Activated T-helper 1 cell treated with Interleukin-2 at 50 U/mL for 16 hours (primary cell): ENCODE measurements around the gene GMEB2.
"Not testable (repeated sequence)": the region's sequence is repeated elsewhere in the genome, so short reads cannot be mapped to it uniquely, and the experiment has no call there.

Experiments used
- DNase-seq: peaks from one replicate; pipeline ENCODE4 v3.0.0-alpha.2; 2020; ENCODE audit warnings: low read depth

Gene GMEB2

GRCh38 chr20:63572071-63572787 lies 54.7 kb downstream of the GMEB2 start:
- no peak for DNase-seq

GRCh38 chr20:63571087-63571478 lies 55.8 kb downstream of the GMEB2 start:
- DNase-seq = not testable (repeated sequence)

DNA sequence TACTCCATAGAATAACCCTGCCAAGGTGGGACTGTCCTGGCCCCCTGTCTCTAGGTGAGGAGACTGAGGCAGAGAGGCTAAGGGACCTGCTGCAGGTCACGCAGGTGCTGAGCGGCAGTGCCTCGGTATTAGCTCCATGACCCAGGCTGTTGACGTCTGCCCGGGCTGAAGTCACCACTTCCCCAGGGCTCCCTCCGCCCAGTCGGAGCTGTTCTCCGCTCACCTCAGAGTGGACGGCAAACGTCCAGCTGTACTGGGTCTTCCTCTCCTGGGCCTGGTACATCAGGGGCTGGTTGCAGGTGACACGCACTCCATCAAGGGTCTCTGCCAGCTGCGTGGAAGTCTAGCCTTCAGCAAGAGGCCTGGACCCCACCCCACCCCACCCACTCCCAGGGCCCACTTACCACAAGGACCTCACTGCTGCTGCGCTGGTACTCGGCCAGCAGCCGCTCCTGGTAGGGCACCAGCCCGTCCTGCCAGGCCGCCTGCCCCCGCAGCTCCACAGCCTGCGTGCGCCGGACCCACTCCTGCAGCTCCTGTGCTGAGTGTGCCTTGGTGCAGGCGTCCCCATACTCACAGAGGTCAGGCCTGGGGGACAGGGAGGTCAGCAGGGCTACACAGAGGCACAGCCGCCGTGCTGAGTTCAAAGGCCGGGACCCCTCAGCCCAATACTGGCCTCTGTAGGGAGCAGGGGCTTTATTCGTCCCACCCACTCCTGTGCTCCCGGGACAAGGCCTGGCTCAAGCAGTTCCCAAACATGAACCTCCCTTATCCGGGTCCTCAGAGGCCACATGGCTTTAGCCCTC lies 56.4 kb downstream of the GMEB2 start:
- no peak for DNase-seq

DNA sequence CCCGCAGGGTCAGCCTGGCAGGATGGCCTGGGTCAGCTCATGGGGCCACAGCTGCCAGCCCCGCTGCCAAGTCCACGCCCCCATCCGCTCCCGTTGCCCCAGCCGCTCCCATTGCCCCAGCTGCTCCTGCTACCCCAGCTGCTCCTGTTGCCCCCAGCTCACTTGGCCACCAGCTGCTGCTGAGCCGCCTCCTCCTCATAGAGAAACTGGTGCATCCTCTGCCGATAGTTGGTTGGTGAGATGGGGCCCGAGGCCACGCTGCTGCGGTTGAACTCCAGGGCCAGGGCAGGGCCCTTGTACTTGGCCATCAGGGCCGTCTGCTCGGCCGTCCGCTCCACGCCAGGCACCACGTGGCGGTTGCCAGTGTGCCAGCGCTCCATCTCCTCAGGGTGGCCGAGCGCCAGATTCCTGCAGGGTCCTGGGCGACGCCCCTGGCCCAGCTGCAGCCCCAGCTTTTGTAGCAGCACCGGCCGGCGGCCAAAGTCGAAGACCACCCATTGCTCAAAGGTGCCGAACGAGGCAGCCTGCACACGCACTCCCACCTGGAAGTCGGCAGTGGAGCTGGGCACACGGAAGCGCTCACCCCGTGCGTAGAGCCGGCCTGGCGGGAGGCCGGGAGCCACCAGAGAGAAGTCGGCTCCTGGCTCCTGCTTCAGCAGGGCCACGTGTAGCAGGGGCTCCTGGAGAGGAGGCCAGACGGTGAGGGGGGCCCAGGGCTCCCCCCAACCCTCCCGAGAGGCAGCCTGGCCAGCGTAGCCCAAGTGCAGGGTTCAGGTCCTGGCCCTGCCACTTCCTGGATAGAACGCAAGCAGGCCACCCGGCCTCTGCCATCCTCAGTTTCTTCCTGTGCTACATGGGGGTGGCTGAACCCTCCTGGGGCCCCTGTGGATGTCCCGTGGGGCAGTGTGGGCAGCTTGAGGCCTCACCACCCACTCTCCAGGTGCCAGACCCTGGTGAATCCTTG lies 57.6 kb downstream of the GMEB2 start:
- DNase-seq = no peak

DNA sequence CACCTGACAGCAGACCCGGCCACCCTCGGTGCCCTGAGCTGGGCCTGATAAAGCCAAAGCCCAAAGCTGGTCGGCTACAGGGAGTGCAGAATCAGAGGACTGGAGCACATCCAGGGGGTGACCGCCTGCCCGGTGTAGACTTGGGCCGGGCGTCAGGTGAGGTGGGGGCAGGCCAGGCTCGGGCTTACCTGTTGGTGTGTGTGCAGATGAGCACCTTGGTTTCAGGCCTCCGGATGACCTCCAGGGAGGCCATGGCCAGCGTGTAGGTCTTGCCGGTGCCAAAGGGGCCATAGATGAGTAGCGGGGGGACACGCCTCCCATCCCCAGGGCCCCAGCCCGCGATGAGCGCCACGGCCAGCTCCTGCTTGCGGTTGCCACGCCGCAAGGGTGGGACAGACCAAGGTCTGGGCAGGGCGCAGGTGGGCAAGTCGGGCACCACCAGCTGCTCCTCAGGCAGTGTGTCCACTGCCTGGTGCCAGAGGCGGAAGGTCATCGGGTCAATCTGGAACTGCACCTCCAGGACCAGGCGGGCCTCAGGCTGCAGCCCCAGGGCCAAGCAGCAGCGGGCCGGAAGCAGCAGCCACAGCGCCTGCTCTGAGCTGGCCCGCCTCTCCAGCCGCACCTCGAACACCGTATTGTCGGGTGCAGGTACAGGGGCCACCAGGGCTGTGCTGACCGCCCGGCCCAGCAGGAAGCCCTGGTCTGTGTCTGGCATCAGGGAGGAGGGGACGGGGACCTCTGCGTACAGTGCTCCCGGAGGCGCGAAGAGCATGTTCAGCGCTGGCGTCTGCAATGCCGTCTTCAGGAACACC lies 58.5 kb downstream of the GMEB2 start:
- no peak for DNase-seq

DNA sequence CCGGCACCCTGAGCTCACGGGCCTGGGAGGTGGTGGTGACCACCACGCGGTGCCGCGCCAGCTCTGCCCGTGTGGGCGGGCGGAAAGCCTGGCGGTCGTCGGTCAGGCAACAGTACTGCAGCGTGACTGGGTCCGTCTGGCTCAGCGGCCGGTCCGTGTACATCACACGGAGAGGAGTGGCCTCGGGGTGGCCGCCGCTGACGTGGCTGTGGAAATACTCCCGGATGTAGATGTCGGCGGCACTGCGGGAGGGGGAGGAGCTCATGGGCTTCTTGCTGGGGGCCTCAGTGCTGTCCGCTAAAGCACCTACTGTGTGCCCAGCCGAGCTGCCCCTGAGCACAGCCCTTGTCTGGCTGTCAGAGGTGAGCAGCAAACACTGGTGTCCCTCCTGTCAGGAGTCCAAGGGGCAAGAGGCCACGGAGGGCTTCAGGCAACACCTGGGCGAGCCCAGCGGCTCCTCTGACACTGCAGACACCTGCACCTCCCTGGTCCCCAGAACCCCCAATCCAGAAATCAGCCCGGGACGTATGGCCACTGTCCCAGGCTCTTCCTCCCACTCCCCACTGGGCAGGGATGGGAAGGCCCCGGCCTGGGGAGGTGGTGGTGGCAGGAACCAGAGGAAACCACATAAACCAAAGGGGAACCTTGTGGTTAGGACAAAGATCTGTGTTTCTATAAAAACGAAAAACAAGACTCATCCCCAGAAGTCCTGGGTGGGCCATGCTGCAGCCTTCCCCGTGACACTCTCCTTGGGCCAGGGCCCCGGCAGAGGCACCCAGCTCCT lies 59.3 kb downstream of the GMEB2 start:
- DNase-seq = peak; percentile 24

DNA sequence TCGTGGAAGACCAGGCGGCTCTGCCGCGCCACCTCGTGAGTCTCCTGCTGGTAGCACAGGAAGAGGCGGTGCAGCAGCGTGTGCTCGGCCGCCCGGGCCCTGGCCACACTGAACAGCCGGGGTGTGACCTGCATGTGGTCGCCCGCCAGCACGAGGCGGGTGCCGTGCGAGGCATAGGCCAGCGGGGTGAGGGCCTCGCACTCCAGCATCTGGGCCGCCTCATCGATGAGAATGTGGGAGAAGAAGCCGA lies 59.8 kb downstream of the GMEB2 start:
- DNase-seq = no peak

DNA sequence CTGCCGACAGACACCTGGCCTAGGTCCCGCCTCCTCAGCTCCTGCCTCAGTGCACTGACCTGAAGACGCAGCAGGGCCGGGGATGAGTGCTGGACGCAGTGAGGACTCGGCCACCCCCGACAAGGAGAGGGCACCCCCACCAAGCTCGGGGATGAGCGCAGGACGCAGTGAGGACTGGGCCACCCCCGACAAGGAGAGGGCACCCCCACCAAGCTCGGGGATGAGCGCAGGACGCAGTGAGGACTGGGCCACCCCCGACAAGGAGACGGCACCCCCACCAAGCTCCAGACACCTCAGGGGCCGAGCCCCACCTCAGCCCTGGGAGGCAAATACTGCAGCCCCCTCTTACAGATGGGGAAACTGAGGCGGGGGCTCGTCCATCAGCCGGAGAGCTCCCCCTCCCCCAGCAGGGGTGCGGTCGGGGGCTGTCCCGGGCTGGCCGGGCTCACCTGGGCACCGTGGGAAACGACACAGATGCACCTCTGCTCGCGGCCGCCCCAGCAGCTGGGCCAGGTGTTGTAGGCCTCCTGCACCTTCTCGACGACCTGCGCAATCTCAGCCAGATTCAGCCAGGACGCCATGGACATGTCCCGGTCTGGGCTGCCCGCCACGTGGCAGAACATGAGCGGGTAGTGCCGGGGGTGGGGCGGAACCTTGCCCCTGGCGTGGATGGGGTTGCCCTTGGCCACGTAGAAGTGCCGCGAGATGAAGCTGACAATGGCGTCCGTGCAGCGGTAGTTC lies 60.3 kb downstream of the GMEB2 start:
- no peak for DNase-seq

DNA sequence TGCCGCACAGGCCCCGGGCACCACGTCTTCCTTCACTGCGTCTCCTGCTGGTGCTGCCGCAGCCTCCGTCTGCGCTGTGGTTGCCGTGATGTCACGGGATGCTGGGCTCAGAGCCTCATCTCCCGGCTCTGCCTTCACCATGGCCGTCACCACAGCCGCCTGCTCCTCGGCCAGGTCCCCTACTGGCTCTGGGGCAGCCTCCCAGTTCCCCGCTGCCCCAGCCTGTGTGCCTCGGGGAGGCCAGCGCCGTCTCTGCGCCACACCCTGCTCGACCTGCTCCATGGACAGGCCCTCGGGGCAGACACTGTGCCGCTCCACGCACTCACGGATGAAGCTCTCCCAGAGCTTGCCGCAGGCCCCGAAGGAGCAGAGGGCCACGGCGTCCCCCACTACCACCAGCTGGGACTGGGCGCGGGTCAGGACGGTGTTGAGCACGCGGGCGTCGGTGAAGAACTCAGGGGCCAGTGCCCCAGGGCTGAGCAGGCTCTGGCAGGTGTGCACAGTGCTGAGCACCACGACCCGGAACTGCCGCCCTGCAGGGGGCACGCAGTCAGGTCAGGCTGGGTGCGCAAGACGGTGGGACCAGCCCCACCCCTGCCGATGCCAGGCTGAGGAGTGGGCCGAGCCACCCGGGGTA lies 61.1 kb downstream of the GMEB2 start:
- no peak for DNase-seq

DNA sequence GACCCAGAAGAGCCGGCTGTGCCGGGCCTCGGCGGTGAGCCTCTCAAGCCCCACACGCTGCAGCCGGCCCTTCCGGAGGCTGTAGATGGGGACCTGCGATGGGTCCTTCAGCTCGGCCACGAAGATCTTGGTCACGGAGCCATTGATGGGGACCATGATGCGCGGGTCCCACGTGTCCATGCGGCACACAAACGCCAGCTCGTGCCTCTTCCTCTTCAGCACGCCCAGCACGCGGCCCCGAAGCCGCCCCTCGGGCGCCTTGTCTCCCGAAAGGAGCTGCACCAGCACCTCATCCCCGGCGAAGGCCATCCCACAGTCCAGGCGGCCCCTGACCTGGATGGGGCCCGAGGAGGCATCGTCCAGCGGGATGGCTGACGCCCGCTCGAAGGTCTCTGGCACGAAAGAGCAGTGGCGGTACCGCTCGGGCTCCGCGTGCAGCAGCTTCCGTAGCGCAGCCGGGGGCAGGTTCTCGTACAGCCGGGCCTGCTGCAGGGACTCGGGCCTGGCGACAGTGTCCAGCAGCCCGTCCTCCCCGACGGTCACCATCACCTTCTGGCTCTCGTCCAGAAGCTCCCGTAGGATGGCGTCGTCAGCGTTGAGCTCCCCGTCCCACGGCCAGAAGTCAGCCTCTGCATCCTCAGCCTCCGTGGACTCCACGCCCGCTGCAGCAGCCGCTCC lies 61.7 kb downstream of the GMEB2 start:
- DNase-seq = no peak

- DNase-seq = no peak
Measured at GRCh38 chr20:63564036-63564810, 62.7 kb downstream of the GMEB2 start.

DNA sequence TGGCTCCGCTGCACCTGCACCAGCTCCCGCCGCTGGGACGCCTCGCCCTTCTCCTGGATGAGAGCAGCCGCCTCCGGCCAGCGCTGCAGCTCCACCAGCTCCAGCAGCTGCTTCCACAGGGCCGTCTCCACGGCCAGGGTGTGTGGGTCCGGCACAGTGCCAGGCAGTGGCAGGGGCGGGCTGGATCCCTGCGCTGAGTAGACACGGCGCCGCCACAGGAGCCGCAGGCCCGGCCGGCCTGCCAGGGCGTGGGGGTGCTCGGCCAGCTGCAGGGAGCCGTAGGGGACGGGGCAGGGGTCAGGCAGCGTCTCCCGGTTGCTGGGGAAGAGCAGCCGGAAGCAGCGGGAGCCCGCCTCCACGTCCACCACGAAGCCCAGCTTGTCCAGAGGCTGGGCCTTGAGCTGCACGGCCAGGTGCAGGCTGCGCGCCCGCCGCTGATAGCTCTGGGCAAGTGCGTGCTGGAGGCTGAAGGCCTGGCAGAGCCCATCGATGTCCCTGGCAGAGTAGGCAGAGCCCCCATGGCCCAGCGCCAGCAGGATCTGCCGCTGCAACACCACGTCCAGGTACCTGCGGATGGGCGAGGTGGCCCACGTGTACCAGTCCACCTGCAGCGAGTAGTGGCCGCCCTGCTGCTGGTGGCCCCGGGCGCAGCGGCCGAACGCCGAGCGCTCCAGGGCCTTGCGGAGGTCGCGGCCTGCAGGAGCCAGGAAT lies 63.5 kb downstream of the GMEB2 start:
- no peak for DNase-seq

DNA sequence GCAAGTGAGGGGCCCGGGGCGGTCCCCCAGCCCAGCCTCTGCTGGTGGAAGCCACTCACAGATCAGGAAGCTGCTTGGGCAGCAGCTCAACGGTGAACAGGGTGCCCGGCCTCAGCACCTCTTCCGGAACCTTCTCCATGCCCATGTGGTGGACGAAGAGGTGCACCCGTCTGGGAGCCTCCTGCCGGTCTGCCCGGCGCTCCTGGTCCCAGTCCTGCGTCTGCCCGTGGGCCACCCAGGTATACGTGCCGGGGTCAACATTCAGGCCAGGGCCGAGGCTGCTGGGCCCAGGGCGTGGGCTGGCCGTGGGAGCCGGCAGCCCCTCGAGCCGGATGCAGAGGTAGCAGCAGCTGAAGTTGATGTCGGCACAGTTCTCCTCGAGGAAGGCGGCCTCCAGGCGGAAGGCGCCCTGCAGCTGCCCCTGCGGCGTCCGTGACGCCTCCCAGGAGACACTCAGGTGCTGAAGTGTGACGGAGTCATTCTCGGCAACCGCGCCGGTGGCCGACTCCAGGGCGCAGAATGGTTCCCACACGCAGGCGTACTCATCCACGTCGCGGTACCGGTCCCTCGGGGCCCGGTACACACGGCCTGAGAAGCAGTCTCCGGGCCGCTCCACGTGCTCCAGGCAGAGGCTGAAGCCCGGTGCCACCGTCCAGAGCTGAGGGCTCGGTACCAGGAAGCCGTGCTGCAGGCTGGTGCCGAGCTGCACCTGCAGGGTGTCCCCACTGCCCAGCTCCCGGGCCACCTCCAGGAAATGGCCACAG lies 64.3 kb downstream of the GMEB2 start:
- DNase-seq = no peak

DNA sequence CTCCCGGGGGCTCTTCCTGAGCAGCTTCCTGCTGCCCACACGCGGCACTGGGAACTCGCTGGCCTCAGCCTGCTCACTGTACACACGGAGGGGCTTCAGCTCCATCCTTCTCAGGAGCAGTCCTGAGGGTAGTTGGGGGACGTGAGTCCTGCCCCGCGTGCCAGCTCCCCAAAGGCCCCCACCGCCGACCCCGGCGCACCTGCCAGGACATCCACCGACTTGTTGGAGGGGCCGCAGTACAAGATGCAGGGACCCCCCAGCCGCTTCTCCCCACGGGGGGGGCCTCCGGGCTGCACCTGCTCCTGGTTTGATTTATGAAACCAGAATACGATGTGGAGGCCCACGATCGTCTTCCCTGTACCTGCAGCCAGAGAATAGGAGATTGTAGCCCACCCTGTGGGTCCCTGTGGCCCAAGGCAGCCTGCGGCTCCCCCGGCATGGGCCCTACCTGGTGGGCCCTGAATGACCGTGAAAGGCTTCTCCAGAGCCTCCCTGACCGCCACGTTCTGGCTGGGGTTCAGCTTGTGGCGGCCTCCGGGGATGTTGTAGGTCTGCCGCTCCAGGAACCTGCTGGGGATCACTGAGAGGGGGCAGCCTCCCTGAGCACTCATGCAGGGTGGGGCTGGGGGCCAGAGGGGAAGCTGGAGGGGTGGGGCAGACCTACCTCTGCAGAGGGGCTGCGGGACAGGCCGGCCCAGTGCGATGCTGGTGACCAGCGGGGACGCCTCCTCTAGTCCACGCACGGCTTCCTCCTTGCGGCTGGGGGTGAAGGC lies 65.1 kb downstream of the GMEB2 start:
- DNase-seq = no peak

- no peak for DNase-seq
Measured at GRCh38 chr20:63560856-63561609, 65.9 kb downstream of the GMEB2 start.
